SU-DHL-6 (cell line): ENCODE data around the gene FGFR3.

Experiments used
- EZH2phosphoT487 ChIP-seq: fragments of 200-600 bp; sonication (generic), shearing (Covaris generic); conservative IDR thresholded peaks from 2 replicates; pipeline ENCODE4 v1.6.1; 2018; ENCODE audit warnings: mild to moderate bottlenecking, antibody characterized with exemption, low read length, moderate library complexity, mixed read lengths
- TF ChIP-seq, protein P1 (sequence below): fragments of 200-600 bp; sonication (generic); IDR thresholded peaks from one replicate; pipeline ENCODE4 v1.5.1; 2017; ENCODE audit warnings: antibody characterized with exemption, mild to moderate bottlenecking, low read length, moderate library complexity; ENCODE audit not compliant: insufficient read depth, poor library complexity, severe bottlenecking

DNA sequence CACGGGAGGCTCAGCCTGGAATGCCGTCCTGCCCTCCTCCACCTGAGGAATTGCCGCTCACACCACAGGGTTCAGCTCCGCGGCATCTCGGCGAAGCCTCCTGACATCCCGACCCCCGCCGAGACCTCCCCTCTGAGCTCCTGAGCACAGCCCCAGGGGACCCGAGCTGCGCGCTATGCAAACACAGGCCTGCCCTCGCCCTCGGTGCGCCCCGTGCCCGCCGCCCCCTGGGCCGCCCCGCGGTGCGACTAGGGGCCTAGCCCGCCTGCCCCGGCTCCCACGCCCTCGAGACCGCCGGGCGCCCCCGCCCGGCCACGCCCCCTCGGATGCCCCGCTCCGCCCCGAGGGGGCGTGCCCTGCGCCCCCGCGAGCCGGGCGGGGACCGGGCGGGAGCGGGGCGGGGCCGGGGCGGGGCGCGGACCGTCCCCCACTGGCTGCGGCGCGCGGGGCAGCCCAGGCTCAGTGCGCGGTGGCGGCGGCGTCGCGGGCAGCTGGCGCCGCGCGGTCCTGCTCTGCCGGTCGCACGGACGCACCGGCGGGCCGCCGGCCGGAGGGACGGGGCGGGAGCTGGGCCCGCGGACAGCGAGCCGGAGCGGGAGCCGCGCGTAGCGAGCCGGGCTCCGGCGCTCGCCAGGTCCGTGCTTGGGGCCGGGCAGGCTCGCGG lies at the start of gene FGFR3:
- TF ChIP-seq, protein P1, sequence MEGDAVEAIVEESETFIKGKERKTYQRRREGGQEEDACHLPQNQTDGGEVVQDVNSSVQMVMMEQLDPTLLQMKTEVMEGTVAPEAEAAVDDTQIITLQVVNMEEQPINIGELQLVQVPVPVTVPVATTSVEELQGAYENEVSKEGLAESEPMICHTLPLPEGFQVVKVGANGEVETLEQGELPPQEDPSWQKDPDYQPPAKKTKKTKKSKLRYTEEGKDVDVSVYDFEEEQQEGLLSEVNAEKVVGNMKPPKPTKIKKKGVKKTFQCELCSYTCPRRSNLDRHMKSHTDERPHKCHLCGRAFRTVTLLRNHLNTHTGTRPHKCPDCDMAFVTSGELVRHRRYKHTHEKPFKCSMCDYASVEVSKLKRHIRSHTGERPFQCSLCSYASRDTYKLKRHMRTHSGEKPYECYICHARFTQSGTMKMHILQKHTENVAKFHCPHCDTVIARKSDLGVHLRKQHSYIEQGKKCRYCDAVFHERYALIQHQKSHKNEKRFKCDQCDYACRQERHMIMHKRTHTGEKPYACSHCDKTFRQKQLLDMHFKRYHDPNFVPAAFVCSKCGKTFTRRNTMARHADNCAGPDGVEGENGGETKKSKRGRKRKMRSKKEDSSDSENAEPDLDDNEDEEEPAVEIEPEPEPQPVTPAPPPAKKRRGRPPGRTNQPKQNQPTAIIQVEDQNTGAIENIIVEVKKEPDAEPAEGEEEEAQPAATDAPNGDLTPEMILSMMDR: no peak
- TF ChIP-seq EZH2phosphoT487: no peak
